HG03280 (cell line): ENCODE results near the gene CDC42EP2.

ENCODE experiments used
- ATAC-seq: cut with Tn5 transposase; IDR thresholded peaks from one replicate; pipeline ENCODE4 v1.9.1; 2021; ENCODE audit warnings: mild to moderate bottlenecking, moderate library complexity; ENCODE audit not compliant: unreplicated experiment

Gene CDC42EP2

GRCh38 chr11:65314501-65315203 is at the start of gene CDC42EP2:
Gene CDC42EP2, plus strand, starts transcription at chr11:65314866. Its CDS starts 6,033 bp downstream, at chr11:65320899.
- ATAC-seq: peak; percentile 84

GRCh38 chr11:65266210-65266609 is 48.5 kb upstream of the CDC42EP2 start:
- ATAC-seq: no peak

- no peak for ATAC-seq
Observed at GRCh38 chr11:65274735-65275682, 39.7 kb upstream of the CDC42EP2 start.

- no peak for ATAC-seq
Observed at GRCh38 chr11:65275906-65276305, 38.8 kb upstream of the CDC42EP2 start.

GRCh38 chr11:65277631-65278277 is 36.9 kb upstream of the CDC42EP2 start:
- no peak for ATAC-seq

GRCh38 chr11:65278356-65278755 is 36.3 kb upstream of the CDC42EP2 start:
- no peak for ATAC-seq

- no peak for ATAC-seq
Observed at GRCh38 chr11:65279279-65279678, 35.4 kb upstream of the CDC42EP2 start.

GRCh38 chr11:65279741-65280440 is 34.8 kb upstream of the CDC42EP2 start:
- ATAC-seq: no peak

- no peak for ATAC-seq
Observed at GRCh38 chr11:65280646-65281045, 34.0 kb upstream of the CDC42EP2 start.

- no peak for ATAC-seq
Observed at GRCh38 chr11:65286686-65287085, 28.0 kb upstream of the CDC42EP2 start.

- ATAC-seq: no peak
Observed at GRCh38 chr11:65287601-65288000, 27.1 kb upstream of the CDC42EP2 start.

GRCh38 chr11:65288706-65289536 is 25.7 kb upstream of the CDC42EP2 start:
- no peak for ATAC-seq

GRCh38 chr11:65290448-65291165 is 24.1 kb upstream of the CDC42EP2 start:
- no peak for ATAC-seq

GRCh38 chr11:65291613-65292012 is 23.1 kb upstream of the CDC42EP2 start:
- no peak for ATAC-seq

- no peak for ATAC-seq
Observed at GRCh38 chr11:65292890-65293289, 21.8 kb upstream of the CDC42EP2 start.

GRCh38 chr11:65293909-65294381 is 20.7 kb upstream of the CDC42EP2 start:
- no peak for ATAC-seq

- ATAC-seq: no peak
Observed at GRCh38 chr11:65295001-65295400, 19.7 kb upstream of the CDC42EP2 start.

GRCh38 chr11:65295571-65296341 is 18.9 kb upstream of the CDC42EP2 start:
- no peak for ATAC-seq
